Measurements from ENCODE around the gene PSTPIP2. TPM values are rescaled to one million over a fixed set of nuclear protein-coding genes. Genes with fewer than 3 reads are reported as not detected.

PSTPIP2 gene
- total RNA-seq, 4 donors from 2014 or later: 1.9 to 4.3 (median 2.9) TPM

DNA sequence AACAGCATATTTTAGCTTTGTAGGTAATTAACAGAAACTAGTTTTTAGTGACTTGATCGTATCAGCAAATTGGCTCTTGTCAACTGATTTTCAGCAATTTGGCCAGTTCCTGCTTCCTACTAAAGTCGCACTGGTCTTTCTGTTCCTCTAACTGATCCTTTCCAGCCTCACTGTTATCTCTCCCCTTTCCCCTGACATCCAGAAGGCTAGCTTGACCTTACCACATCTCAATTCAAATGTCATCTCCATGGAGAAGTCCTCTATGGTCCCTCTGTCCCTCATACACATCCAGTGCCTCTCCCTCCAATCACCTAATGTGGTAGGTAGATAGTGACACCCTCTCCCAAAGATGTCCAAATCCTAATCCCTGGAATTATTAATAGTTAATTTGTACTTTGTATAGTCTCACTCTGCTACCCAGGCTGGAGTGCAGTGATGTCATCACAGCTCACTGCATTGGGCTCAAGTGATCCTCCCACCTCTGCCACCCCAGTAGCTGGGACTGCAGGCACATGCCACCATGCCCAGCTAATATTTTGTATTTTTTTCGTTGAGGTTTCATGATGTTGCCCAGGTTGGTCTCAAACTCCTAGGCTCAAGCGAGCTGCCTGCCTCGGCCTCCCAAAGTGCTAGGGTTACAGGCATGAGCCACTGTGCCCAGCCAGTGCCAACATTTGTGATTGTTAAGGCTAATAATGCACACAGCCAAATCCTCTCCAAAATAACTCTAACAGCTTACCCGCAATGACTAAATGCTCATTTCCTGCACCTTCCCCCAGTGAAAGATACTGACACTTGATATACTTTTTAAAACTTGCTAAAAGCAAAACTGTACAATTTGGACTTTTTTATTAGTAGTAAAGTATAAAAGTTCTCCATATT is 16.9 kb downstream of the PSTPIP2 start:
- DNase-seq: no peak
- Histone ChIP-seq H3K9me3 (no peaks in the 10 kb centered on the region), H3K27me3 (no peaks in the 10 kb centered on the region), H3K27ac (no peak overlapping the region), H3K4me1 (no peaks in the 10 kb centered on the region), H3K36me3 (no peaks in the 10 kb centered on the region), H3K4me3 (replicated peaks in 1 of 3) (no peak overlapping the region)
- TF ChIP-seq, protein P1, sequence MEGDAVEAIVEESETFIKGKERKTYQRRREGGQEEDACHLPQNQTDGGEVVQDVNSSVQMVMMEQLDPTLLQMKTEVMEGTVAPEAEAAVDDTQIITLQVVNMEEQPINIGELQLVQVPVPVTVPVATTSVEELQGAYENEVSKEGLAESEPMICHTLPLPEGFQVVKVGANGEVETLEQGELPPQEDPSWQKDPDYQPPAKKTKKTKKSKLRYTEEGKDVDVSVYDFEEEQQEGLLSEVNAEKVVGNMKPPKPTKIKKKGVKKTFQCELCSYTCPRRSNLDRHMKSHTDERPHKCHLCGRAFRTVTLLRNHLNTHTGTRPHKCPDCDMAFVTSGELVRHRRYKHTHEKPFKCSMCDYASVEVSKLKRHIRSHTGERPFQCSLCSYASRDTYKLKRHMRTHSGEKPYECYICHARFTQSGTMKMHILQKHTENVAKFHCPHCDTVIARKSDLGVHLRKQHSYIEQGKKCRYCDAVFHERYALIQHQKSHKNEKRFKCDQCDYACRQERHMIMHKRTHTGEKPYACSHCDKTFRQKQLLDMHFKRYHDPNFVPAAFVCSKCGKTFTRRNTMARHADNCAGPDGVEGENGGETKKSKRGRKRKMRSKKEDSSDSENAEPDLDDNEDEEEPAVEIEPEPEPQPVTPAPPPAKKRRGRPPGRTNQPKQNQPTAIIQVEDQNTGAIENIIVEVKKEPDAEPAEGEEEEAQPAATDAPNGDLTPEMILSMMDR (IDR thresholded peaks at IDR 0.05): no peak
- no peak for TF ChIP-seq POLR2A (IDR thresholded peaks at IDR 0.05)
- whole genome bisulfite sequencing, 2 donors: 82 to 85% methylated on average over 6 of the region's 6 CpGs
- intact Hi-C loops (cut with DNase I): no loop called here

- Histone ChIP-seq H3K4me1 (no peaks in the 10 kb centered on the region), H3K27me3 (no peaks in the 10 kb centered on the region), H3K27ac (no peak overlapping the region), H3K36me3 (no peaks in the 10 kb centered on the region), H3K9me3 (no peaks in the 10 kb centered on the region), H3K4me3 (replicated peaks in 1 of 3) (no peak overlapping the region)
- 89% methylated on average over 6 of the region's 6 CpGs for WGBS, 2 donors
- no peak for DNase-seq
- intact Hi-C loops (cut with DNase I): no loop called here
- TF ChIP-seq, protein P1 (IDR thresholded peaks at IDR 0.05): no peak
- no peak for TF ChIP-seq POLR2A (IDR thresholded peaks at IDR 0.05)
Observed at GRCh38 chr18:46053368-46054095, 18.5 kb downstream of the PSTPIP2 start.

GRCh38 chr18:46051731-46052461 is 20.2 kb downstream of the PSTPIP2 start:
- TF ChIP-seq POLR2A (IDR thresholded peaks at IDR 0.05): no peak
- TF ChIP-seq, protein P1 (IDR thresholded peaks at IDR 0.05): no peak
- Histone ChIP-seq H3K4me1 (no peaks in the 10 kb centered on the region), H3K9me3 (no peaks in the 10 kb centered on the region), H3K4me3 (replicated peaks in 1 of 3) (no peak overlapping the region), H3K36me3 (no peaks in the 10 kb centered on the region), H3K27me3 (no peaks in the 10 kb centered on the region), H3K27ac (no peak overlapping the region)
- intact Hi-C loops (cut with DNase I): no loop called here
- no peak for DNase-seq
- WGBS, 2 donors: 75% methylated on average over 6 of the region's 6 CpGs

- H3K27me3 ChIP-seq: no peaks in the 10 kb centered on the region
- 96 to 97% methylated on average over 5 of the region's 5 CpGs for WGBS, 2 donors
- TF ChIP-seq POLR2A (IDR thresholded peaks at IDR 0.05): no peak
- TF ChIP-seq, protein P1 (IDR thresholded peaks at IDR 0.05): no peak
Observed at GRCh38 chr18:46050268-46050667, 21.8 kb downstream of the PSTPIP2 start.

More at GRCh38 chr18:46050268-46050667, 21.8 kb downstream of the PSTPIP2 start:
- intact Hi-C loops (cut with DNase I): no loop called here
- Histone ChIP-seq H3K27ac (no peak overlapping the region), H3K4me1 (no peaks in the 10 kb centered on the region), H3K4me3 (replicated peaks in 1 of 3) (no peak overlapping the region), H3K9me3 (no peaks in the 10 kb centered on the region), H3K36me3 (no peaks in the 10 kb centered on the region)
- no peak for DNase-seq
